B cell (primary cell): ENCODE data around the gene FABP3. TPM values are rescaled to one million over a fixed set of nuclear protein-coding genes. Genes with fewer than 3 reads are reported as not detected.

ENCODE experiments used
- ATAC-seq: fragments of 200-7000 bp; cut with Tn5 transposase; one replicate; pipeline ENCODE4 v1.10.0; 2021; ENCODE audit warnings: low read depth, mild to moderate bottlenecking, moderate number of reproducible peaks, moderate library complexity
- CTCF ChIA-PET: fragments of 350-600 bp; sonication (Branson Sonifier 250); formaldehyde crosslinking; loops from one replicate; lab custom pipeline; 2021; ENCODE audit warnings: antibody characterized with exemption, inconsistent platforms; lab: Charles Lee
- POLR2A ChIA-PET: fragments of 350-600 bp; sonication (Branson Sonifier 250); formaldehyde crosslinking; loops from one replicate; lab custom pipeline; 2021; ENCODE audit warnings: antibody characterized with exemption; lab: Charles Lee
- DNase-seq: peaks from one replicate; pipeline ENCODE4 v3.0.0; 2013
- H2AFZ ChIP-seq: 2 replicates; pipeline ENCODE4 v1.6.1; 2012; ENCODE audit warnings: mild to moderate bottlenecking, low read depth, low read length; ENCODE audit not compliant: insufficient read depth, poor library complexity, severe bottlenecking
- H3K27ac ChIP-seq, 2 donors: 1 replicate in 1 of 2; 2 replicates in 1 of 2; pipeline ENCODE4 v1.5.1; 2012 to 2013; ENCODE audit warnings: low read length in 2 of 2, mild to moderate bottlenecking in 2 of 2, moderate library complexity in 1 of 2
- H3K27me3 ChIP-seq, 4 experiments: fragments of 200-600 bp in 1 of 4; sonication (generic) in 1 of 4; replicated peaks in 1 of 4; 1 replicate in 2 of 4; 2 replicates in 2 of 4; pipeline versions ENCODE4 v1.6.1 to v1.7.0; 2013 to 2016; ENCODE audit warnings: low read length in 3 of 4, mild to moderate bottlenecking in 2 of 4, mixed read lengths in 1 of 4, moderate library complexity in 1 of 4; ENCODE audit not compliant: insufficient read depth in 4 of 4, control insufficient read depth in 3 of 4; ENCODE audit errors: control extremely low read depth in 1 of 4
- H3K36me3 ChIP-seq, 2 experiments: replicated peaks in 1 of 2; 1 replicate in 1 of 2; 2 replicates in 1 of 2; pipeline versions ENCODE4 v1.6.1 to v1.7.1; 2013; ENCODE audit warnings: low read length in 1 of 2; ENCODE audit not compliant: insufficient read depth in 2 of 2, control insufficient read depth in 1 of 2; ENCODE audit errors: control extremely low read depth in 1 of 2, extremely low read depth in 1 of 2
- H3K4me1 ChIP-seq, 2 donors: fragments of 200-600 bp in 1 of 2; sonication (generic) in 1 of 2; 1 replicate in 1 of 2; 2 replicates in 1 of 2; pipeline versions ENCODE4 v1.5.1 to v1.6.1; 2013 to 2017; ENCODE audit warnings: low read length in 2 of 2; ENCODE audit not compliant: control insufficient read depth in 2 of 2, insufficient read depth in 2 of 2
- H3K4me2 ChIP-seq: replicated peaks from 2 replicates; pipeline ENCODE3; 2012; ENCODE audit warnings: mild to moderate bottlenecking, low read depth, low read length; ENCODE audit not compliant: poor library complexity, severe bottlenecking
- H3K4me3 ChIP-seq, 5 experiments: fragments of 200-600 bp in 1 of 5; sonication (generic) in 1 of 5; 1 replicate in 3 of 5; 2 replicates in 2 of 5; pipeline versions ENCODE4 v1.5.1 to v1.7.0; 2011 to 2016; ENCODE audit warnings: low read length in 4 of 5, mild to moderate bottlenecking in 4 of 5, low read depth in 2 of 5, control low read depth in 1 of 5, moderate library complexity in 1 of 5; ENCODE audit not compliant: insufficient read depth in 1 of 5; ENCODE audit errors: control extremely low read depth in 1 of 5, extremely low read depth in 1 of 5
- H3K79me2 ChIP-seq: fragments of 200-600 bp; sonication (generic); one replicate; pipeline ENCODE4 v1.6.0; 2016; ENCODE audit warnings: low read length; ENCODE audit not compliant: control insufficient read depth, insufficient read depth
- H3K9ac ChIP-seq: fragments of 200-600 bp; sonication (generic); 2 replicates; pipeline ENCODE4 v1.6.1; 2017; ENCODE audit warnings: mild to moderate bottlenecking, low read length, moderate library complexity
- H3K9me3 ChIP-seq, 3 donors: one replicate each; pipeline versions ENCODE4 v1.6.1 to v1.7.1; 2013; ENCODE audit warnings: low read length in 2 of 3; ENCODE audit not compliant: control insufficient read depth in 2 of 3, insufficient read depth in 1 of 3; ENCODE audit errors: control extremely low read depth in 1 of 3
- H4K20me1 ChIP-seq: 2 replicates; pipeline ENCODE4 v1.6.0; 2012; ENCODE audit warnings: mild to moderate bottlenecking, low read length; ENCODE audit not compliant: insufficient read depth, control insufficient read depth, poor library complexity, severe bottlenecking
- H3K27ac Mint-ChIP-seq: one replicate; pipeline ENCODE4 v1.8.0; 2021; ENCODE audit warnings: mixed read lengths
- H3K27me3 Mint-ChIP-seq: one replicate; pipeline ENCODE4 v1.8.0; 2021; ENCODE audit warnings: mixed read lengths
- H3K4me1 Mint-ChIP-seq: one replicate; pipeline ENCODE4 v1.8.0; 2021; ENCODE audit warnings: mixed read lengths
- H3K4me3 Mint-ChIP-seq: one replicate; pipeline ENCODE4 v1.8.0; 2021; ENCODE audit warnings: mixed read lengths
- H3K9me3 Mint-ChIP-seq: one replicate; pipeline ENCODE4 v1.8.0; 2022; ENCODE audit warnings: mixed read lengths; ENCODE audit not compliant: insufficient read depth
- CTCF ChIP-seq: fragments of 200-600 bp; IDR thresholded peaks from one replicate; pipeline ENCODE4 v1.8.0; 2022; ENCODE audit warnings: antibody characterized with exemption, mild to moderate bottlenecking
- EZH2 ChIP-seq: IDR thresholded peaks from 2 replicates; pipeline ENCODE4 v1.6.1; 2012; ENCODE audit warnings: borderline replicate concordance, low read depth, mild to moderate bottlenecking, moderate library complexity, low read length; ENCODE audit not compliant: insufficient read depth, poor library complexity, severe bottlenecking
- WGBS: methylation state at CpG from one replicate; pipeline ENCODE4 v1.1.5; 2013; ENCODE audit warnings: missing lambda C conversion rate; ENCODE audit not compliant: insufficient coverage; 5-methylcytosine and 5-hydroxymethylcytosine counted together
- intact Hi-C: fragments of 100-400 bp; cut with micrococcal nuclease; formaldehyde crosslinking; loops from one replicate; pipeline ENCODE4 v1.10.0; 2022
- polyA plus RNA-seq: library from polyadenylated mRNA; depleted of rRNA; stranded (reverse); fragments of >200 nt; gene quantifications from 2 replicates; pipeline ENCODE4 v1.2.3, GENCODE V29; 2012
- total RNA-seq, 2 donors: library from RNA; stranded (reverse); fragments of 120-200 nt in 1 of 2; gene quantifications; 1 replicate in 1 of 2; 2 replicates in 1 of 2; pipeline versions ENCODE4 v1.2.3 to v1.2.4, GENCODE V29; 2013 to 2022

Gene FABP3
- total and polyA plus RNA-seq, 2 donors (not counting 1 experiment from before 2014, with no cell fraction given) = not detected

DNA sequence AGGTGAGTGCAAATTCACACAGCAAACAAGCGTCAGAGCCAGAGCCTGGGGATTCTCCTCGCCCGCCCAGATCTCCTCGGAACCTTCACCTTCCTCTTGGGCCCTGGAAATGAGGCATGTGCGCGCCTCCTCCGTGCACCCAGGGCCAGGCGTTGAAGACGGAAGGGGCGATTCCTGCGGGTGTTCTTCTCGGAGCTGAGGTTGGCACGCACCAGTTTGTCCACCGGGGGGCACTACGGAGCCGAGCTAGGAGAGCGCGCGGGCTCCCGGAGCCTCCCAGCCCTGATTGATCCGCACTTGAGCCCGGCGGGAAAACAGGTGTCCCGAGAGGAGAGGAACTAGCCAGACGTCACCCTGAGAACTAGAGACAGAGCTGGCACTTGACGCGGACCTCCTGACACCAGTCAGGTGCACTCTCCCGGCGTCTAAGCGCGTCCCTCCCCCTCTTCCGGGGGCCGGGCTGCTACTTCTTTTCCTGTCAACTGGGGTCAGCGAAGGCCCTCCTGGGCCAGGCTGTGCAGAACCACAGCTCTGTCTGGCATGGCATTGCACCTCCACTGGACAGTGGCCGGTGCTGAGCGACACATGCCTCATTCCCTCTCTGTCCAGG is 21.8 kb upstream of the FABP3 start:
- peak overlapping the region; percentile 92 for H3K4me2 ChIP-seq
- intact Hi-C loops = loop anchor here (1.0 to 2.0 kb wide), 3 partner anchors 18 to 155 kb away; partner anchors contain the start of gene SERINC2
- no peaks in the 10 kb centered on the region for H3K27me3 ChIP-seq
- H3K9me3 ChIP-seq = no peaks in the 10 kb centered on the region
- peak; percentile 87 for DNase-seq
- peak overlapping the region; percentile 27 to 71 (median 55) for H3K4me3 ChIP-seq
- no peaks in the 10 kb centered on the region for H3K36me3 ChIP-seq
- no peaks in the 10 kb centered on the region for H3K79me2 ChIP-seq
- Mint-ChIP-seq H3K27ac (peak overlapping the region; percentile 26), H3K27me3 (no peaks in the 10 kb centered on the region), H3K4me3 (peak overlapping the region; percentile 87), H3K4me1 (peaks cover 13% of the 10 kb centered on the region), H3K9me3 (no peaks in the 10 kb centered on the region)
- H3K9ac ChIP-seq = peak overlapping the region; percentile 71
- no peaks in the 10 kb centered on the region for H4K20me1 ChIP-seq
- peak overlapping the region; percentile 90 for H2AFZ ChIP-seq
- CTCF ChIA-PET = interaction anchor here (0.5 to 5.7 kb wide), 18 partner anchors 11 to 586 kb away, joined by 3 to 133 read pairs (median 4); partner anchors contain the start of gene FABP3
- POLR2A ChIA-PET = interaction anchor here (0.5 to 0.7 kb wide), 2 partner anchors 242 to 344 kb away, joined by 4 to 5 read pairs; no protein-coding TSS in a partner anchor
- no peak overlapping the region for H3K27ac ChIP-seq
- no peak for TF ChIP-seq EZH2
- TF ChIP-seq CTCF = peak; percentile 91
- ATAC-seq = peak; percentile 93
- H3K4me1 ChIP-seq = peaks cover 8 to 13% of the 10 kb centered on the region in 2 donors
- WGBS = 2% methylated on average over 35 of the region's 36 CpGs

- peaks cover 8 to 13% of the 10 kb centered on the region in 2 donors for H3K4me1 ChIP-seq
- Mint-ChIP-seq H3K4me3 (no peak overlapping the region), H3K4me1 (peaks cover 13% of the 10 kb centered on the region), H3K9me3 (no peaks in the 10 kb centered on the region), H3K27ac (no peak overlapping the region), H3K27me3 (peaks cover 2% of the 10 kb centered on the region)
- H3K79me2 ChIP-seq = no peaks in the 10 kb centered on the region
- no peaks in the 10 kb centered on the region for H3K9me3 ChIP-seq
- intact Hi-C loops = no loop called here
- no peak overlapping the region for H3K4me3 ChIP-seq
- ChIA-PET CTCF (interaction anchor here (1.8 to 5.7 kb wide), 5 partner anchors 20 to 395 kb away, joined by 7 to 133 read pairs (median 27); partner anchors contain the start of gene FABP3), POLR2A (no interaction called here)
- no peaks in the 10 kb centered on the region for H3K36me3 ChIP-seq
- no peak for TF ChIP-seq CTCF
- no peak for TF ChIP-seq EZH2
- no peak overlapping the region for H3K27ac ChIP-seq
- ATAC-seq = no peak
- no peaks in the 10 kb centered on the region for H4K20me1 ChIP-seq
- no peak overlapping the region for H2AFZ ChIP-seq
- no peak overlapping the region for H3K9ac ChIP-seq
- DNase-seq = no peak
- no peaks in the 10 kb centered on the region for H3K27me3 ChIP-seq
- no peak overlapping the region for H3K4me2 ChIP-seq
These were observed 20.6 kb upstream of the FABP3 start for GRCh38 chr1:31393463-31393862.
